ENCODE results near the gene HNRNPU.
A peak's percentile ranks its signal among the peaks of the same experiment; 100 is the strongest.
"Not testable (repeated sequence)": the region's sequence is repeated elsewhere in the genome, so short reads cannot be mapped to it uniquely, and the experiment has no call there.

HNRNPU gene

GRCh38 chr1:244833734-244834542, 30.4 kb downstream of the HNRNPU start:
- H3K4me3 ChIP-seq (ENCODE audit: low read depth in 1 of 2, low read length in 2 of 2): peak overlapping the region; percentile 84 to 90
- H3K27me3 ChIP-seq (ENCODE audit: control insufficient read depth in 1 of 2, insufficient read depth in 2 of 2, low read length in 2 of 2): no peaks in the 10 kb centered on the region
- H3K9me3 ChIP-seq (ENCODE audit: control insufficient read depth in 1 of 2, low read length in 2 of 2): no peaks in the 10 kb centered on the region
- peaks cover 0 to 3% of the 10 kb centered on the region in 2 donors for H3K36me3 ChIP-seq (ENCODE audit: control insufficient read depth in 1 of 2, insufficient read depth in 2 of 2, low read length in 2 of 2)
- peak overlapping the region; percentile 100 for H3K27ac ChIP-seq (ENCODE audit: low read depth, low read length)
- H3K9ac ChIP-seq (ENCODE audit: low read depth in 1 of 2, low read length in 2 of 2): peak overlapping the region; percentile 96 to 97
- H3K4me1 ChIP-seq (ENCODE audit: control insufficient read depth in 1 of 2, insufficient read depth in 2 of 2, low read length in 2 of 2): peaks cover 11 to 18% of the 10 kb centered on the region in 2 donors

DNA sequence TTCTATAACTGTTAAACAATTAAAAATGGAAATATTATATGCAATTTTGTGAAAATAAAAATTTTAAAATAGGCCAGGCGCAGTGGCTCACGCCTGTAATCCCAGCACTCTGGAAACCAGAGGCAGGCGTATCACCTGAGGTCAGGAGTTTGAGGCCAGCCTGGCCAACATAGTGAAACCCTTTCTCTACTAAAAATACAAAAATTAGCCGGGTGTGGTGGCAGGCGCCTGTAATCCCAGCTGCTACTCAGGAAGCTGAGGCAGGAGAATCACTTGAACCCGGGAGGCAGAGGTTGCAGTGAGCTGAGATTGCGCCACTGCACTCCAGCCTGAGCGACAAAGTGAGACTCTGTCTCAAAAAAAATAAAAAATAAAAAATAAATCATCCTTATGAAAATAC, 31.1 kb downstream of the HNRNPU start:
- H3K4me3 ChIP-seq (ENCODE audit: low read depth in 1 of 2, low read length in 2 of 2): peak overlapping the region; percentile 84 to 90
- H3K36me3 ChIP-seq (ENCODE audit: control insufficient read depth in 1 of 2, insufficient read depth in 2 of 2, low read length in 2 of 2); H3K9me3 ChIP-seq (ENCODE audit: control insufficient read depth in 1 of 2, low read length in 2 of 2); H3K27me3 ChIP-seq (ENCODE audit: control insufficient read depth in 1 of 2, insufficient read depth in 2 of 2, low read length in 2 of 2): not testable (repeated sequence)
- peaks cover 11 to 18% of the 10 kb centered on the region in 2 donors for H3K4me1 ChIP-seq (ENCODE audit: control insufficient read depth in 1 of 2, insufficient read depth in 2 of 2, low read length in 2 of 2)
- H3K27ac ChIP-seq (ENCODE audit: low read depth, low read length): peak overlapping the region; percentile 100
- peak overlapping the region in 1 of 2 donors; percentile 96 for H3K9ac ChIP-seq (ENCODE audit: low read depth in 1 of 2, low read length in 2 of 2)

- H3K9ac ChIP-seq (ENCODE audit: low read depth in 1 of 2, low read length in 2 of 2): no peak overlapping the region
- no peak overlapping the region for H3K27ac ChIP-seq (ENCODE audit: low read depth, low read length)
- no peaks in the 10 kb centered on the region for H3K9me3 ChIP-seq (ENCODE audit: control insufficient read depth in 1 of 2, low read length in 2 of 2)
- no peak overlapping the region for H3K4me3 ChIP-seq (ENCODE audit: low read depth in 1 of 2, low read length in 2 of 2)
- no peaks in the 10 kb centered on the region for H3K4me1 ChIP-seq (ENCODE audit: control insufficient read depth in 1 of 2, insufficient read depth in 2 of 2, low read length in 2 of 2)
- H3K36me3 ChIP-seq (ENCODE audit: control insufficient read depth in 1 of 2, insufficient read depth in 2 of 2, low read length in 2 of 2): no peaks in the 10 kb centered on the region
- H3K27me3 ChIP-seq (ENCODE audit: control insufficient read depth in 1 of 2, insufficient read depth in 2 of 2, low read length in 2 of 2): no peaks in the 10 kb centered on the region
Measured at GRCh38 chr1:244830639-244831038, 33.7 kb downstream of the HNRNPU start.

GRCh38 chr1:244826712-244827111, 37.6 kb downstream of the HNRNPU start:
- H3K27ac ChIP-seq (ENCODE audit: low read depth, low read length): no peak overlapping the region
- no peak overlapping the region for H3K9ac ChIP-seq (ENCODE audit: low read depth in 1 of 2, low read length in 2 of 2)
- no peak overlapping the region for H3K4me3 ChIP-seq (ENCODE audit: low read depth in 1 of 2, low read length in 2 of 2)
- no peaks in the 10 kb centered on the region for H3K4me1 ChIP-seq (ENCODE audit: control insufficient read depth in 1 of 2, insufficient read depth in 2 of 2, low read length in 2 of 2)
- no peaks in the 10 kb centered on the region for H3K27me3 ChIP-seq (ENCODE audit: control insufficient read depth in 1 of 2, insufficient read depth in 2 of 2, low read length in 2 of 2)
- H3K36me3 ChIP-seq (ENCODE audit: control insufficient read depth in 1 of 2, insufficient read depth in 2 of 2, low read length in 2 of 2): no peaks in the 10 kb centered on the region
- no peaks in the 10 kb centered on the region for H3K9me3 ChIP-seq (ENCODE audit: control insufficient read depth in 1 of 2, low read length in 2 of 2)

DNA sequence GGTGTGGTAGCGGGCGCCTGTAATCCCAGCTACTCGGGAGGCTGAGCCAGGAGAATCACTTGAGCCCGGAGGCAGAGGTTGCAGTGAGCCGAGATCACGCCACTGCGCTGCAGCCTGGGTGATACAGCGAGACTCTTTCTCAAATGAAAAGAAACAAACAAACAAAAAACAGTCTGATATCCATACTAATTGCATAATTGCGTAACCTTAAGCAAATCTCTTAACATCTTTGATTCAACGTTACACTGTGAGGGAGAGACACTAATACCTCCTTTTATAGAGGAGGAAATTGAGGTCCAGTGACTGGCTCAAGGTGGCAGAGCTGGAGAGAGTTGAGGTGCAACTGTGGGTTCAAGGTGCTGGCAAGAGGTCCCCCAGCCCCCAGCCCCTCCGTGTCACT, 41.5 kb downstream of the HNRNPU start:
- no peaks in the 10 kb centered on the region for H3K9me3 ChIP-seq (ENCODE audit: control insufficient read depth in 1 of 2, low read length in 2 of 2)
- H3K4me1 ChIP-seq (ENCODE audit: control insufficient read depth in 1 of 2, insufficient read depth in 2 of 2, low read length in 2 of 2): no peaks in the 10 kb centered on the region
- no peaks in the 10 kb centered on the region for H3K36me3 ChIP-seq (ENCODE audit: control insufficient read depth in 1 of 2, insufficient read depth in 2 of 2, low read length in 2 of 2)
- H3K4me3 ChIP-seq (ENCODE audit: low read depth in 1 of 2, low read length in 2 of 2): no peak overlapping the region
- H3K27me3 ChIP-seq (ENCODE audit: control insufficient read depth in 1 of 2, insufficient read depth in 2 of 2, low read length in 2 of 2): no peaks in the 10 kb centered on the region
- no peak overlapping the region for H3K9ac ChIP-seq (ENCODE audit: low read depth in 1 of 2, low read length in 2 of 2)
- no peak overlapping the region for H3K27ac ChIP-seq (ENCODE audit: low read depth, low read length)

GRCh38 chr1:244821134-244821533, 43.2 kb downstream of the HNRNPU start:
- no peaks in the 10 kb centered on the region for H3K27me3 ChIP-seq (ENCODE audit: control insufficient read depth in 1 of 2, insufficient read depth in 2 of 2, low read length in 2 of 2)
- no peak overlapping the region for H3K27ac ChIP-seq (ENCODE audit: low read depth, low read length)
- H3K4me3 ChIP-seq (ENCODE audit: low read depth in 1 of 2, low read length in 2 of 2): no peak overlapping the region
- no peaks in the 10 kb centered on the region for H3K36me3 ChIP-seq (ENCODE audit: control insufficient read depth in 1 of 2, insufficient read depth in 2 of 2, low read length in 2 of 2)
- H3K9ac ChIP-seq (ENCODE audit: low read depth in 1 of 2, low read length in 2 of 2): no peak overlapping the region
- H3K9me3 ChIP-seq (ENCODE audit: control insufficient read depth in 1 of 2, low read length in 2 of 2): no peaks in the 10 kb centered on the region
- no peaks in the 10 kb centered on the region for H3K4me1 ChIP-seq (ENCODE audit: control insufficient read depth in 1 of 2, insufficient read depth in 2 of 2, low read length in 2 of 2)

DNA sequence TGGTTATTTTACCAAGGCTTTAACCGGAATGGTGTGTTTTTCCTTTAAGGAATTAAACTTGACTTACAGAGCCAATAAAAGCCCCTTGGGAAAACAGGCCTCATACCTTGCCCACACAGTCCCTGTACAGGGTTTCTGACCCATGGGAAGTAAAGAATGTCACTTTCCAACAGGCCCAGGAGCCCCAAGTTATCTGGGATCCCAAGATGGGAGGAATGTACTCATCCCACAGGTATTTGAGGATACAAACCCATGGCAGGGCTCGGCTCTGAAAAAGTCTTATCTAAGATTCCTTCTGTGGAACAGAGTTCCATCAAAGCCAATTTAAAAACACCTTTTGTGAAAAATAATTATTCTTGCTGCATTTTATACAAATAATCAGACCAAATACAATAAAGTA, 44.2 kb downstream of the HNRNPU start:
- no peaks in the 10 kb centered on the region for H3K4me1 ChIP-seq (ENCODE audit: control insufficient read depth in 1 of 2, insufficient read depth in 2 of 2, low read length in 2 of 2)
- no peak overlapping the region for H3K4me3 ChIP-seq (ENCODE audit: low read depth in 1 of 2, low read length in 2 of 2)
- H3K27me3 ChIP-seq (ENCODE audit: control insufficient read depth in 1 of 2, insufficient read depth in 2 of 2, low read length in 2 of 2): no peaks in the 10 kb centered on the region
- H3K9ac ChIP-seq (ENCODE audit: low read depth in 1 of 2, low read length in 2 of 2): no peak overlapping the region
- no peak overlapping the region for H3K27ac ChIP-seq (ENCODE audit: low read depth, low read length)
- H3K36me3 ChIP-seq (ENCODE audit: control insufficient read depth in 1 of 2, insufficient read depth in 2 of 2, low read length in 2 of 2): no peaks in the 10 kb centered on the region
- H3K9me3 ChIP-seq (ENCODE audit: control insufficient read depth in 1 of 2, low read length in 2 of 2): no peaks in the 10 kb centered on the region

DNA sequence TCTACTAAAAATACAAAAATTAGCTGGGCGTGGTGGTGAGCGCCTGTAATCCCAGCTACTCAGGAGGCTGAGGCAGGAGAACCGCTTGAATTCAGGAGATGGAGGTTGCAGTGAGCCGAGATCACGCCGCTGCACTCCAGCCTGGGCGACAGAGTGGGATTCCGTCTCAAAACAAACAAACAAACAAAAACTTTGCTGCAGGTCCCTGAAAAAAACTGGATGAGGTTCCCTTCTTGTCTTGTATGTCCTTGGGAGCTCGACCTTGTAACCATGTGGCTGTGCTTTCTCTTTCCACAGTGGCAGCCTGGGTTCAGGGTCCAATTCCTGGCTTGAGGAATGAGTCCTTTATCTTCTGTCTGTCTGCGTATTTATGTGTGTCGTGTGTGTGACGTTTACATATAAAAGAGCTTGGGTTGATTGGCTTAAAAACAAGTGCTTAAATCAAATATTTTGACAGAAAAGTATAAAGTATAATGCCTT, 46.9 kb downstream of the HNRNPU start:
- H3K4me1 ChIP-seq (ENCODE audit: control insufficient read depth in 1 of 2, insufficient read depth in 2 of 2, low read length in 2 of 2): no peaks in the 10 kb centered on the region
- H3K9me3 ChIP-seq (ENCODE audit: control insufficient read depth in 1 of 2, low read length in 2 of 2): no peaks in the 10 kb centered on the region
- H3K27ac ChIP-seq (ENCODE audit: low read depth, low read length): no peak overlapping the region
- H3K4me3 ChIP-seq (ENCODE audit: low read depth in 1 of 2, low read length in 2 of 2): no peak overlapping the region
- no peaks in the 10 kb centered on the region for H3K27me3 ChIP-seq (ENCODE audit: control insufficient read depth in 1 of 2, insufficient read depth in 2 of 2, low read length in 2 of 2)
- H3K36me3 ChIP-seq (ENCODE audit: control insufficient read depth in 1 of 2, insufficient read depth in 2 of 2, low read length in 2 of 2): no peaks in the 10 kb centered on the region
- no peak overlapping the region for H3K9ac ChIP-seq (ENCODE audit: low read depth in 1 of 2, low read length in 2 of 2)

DNA sequence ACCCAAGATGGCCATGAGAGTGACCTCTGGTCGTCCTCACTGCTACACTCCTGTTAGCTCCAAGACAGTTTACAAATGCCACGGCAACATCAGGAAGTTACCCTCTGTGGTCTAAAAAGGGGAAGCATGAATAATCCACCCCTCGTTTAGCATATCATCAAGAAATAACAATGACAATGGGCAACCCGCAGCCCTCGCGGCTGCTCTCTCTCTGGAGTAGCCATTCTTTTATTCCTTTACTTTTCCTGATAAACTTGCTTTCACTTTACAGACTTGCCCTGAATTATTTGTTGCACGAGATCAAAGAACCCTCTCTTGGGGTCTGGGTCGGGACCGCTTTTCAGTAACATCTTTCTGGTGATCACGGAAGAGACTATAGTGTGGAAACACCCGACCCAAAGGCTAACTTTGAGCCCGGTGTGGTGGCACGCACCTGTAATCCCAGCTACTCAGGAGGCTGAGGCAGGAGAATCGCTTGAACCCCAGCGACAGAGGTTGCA, 48.7 kb downstream of the HNRNPU start:
- no peaks in the 10 kb centered on the region for H3K27me3 ChIP-seq (ENCODE audit: control insufficient read depth in 1 of 2, insufficient read depth in 2 of 2, low read length in 2 of 2)
- no peak overlapping the region for H3K27ac ChIP-seq (ENCODE audit: low read depth, low read length)
- H3K36me3 ChIP-seq (ENCODE audit: control insufficient read depth in 1 of 2, insufficient read depth in 2 of 2, low read length in 2 of 2): no peaks in the 10 kb centered on the region
- H3K4me1 ChIP-seq (ENCODE audit: control insufficient read depth in 1 of 2, insufficient read depth in 2 of 2, low read length in 2 of 2): no peaks in the 10 kb centered on the region
- peak overlapping the region in 1 of 2 donors; percentile 15 for H3K4me3 ChIP-seq (ENCODE audit: low read depth in 1 of 2, low read length in 2 of 2)
- H3K9me3 ChIP-seq (ENCODE audit: control insufficient read depth in 1 of 2, low read length in 2 of 2): no peaks in the 10 kb centered on the region
- H3K9ac ChIP-seq (ENCODE audit: low read depth in 1 of 2, low read length in 2 of 2): no peak overlapping the region

DNA sequence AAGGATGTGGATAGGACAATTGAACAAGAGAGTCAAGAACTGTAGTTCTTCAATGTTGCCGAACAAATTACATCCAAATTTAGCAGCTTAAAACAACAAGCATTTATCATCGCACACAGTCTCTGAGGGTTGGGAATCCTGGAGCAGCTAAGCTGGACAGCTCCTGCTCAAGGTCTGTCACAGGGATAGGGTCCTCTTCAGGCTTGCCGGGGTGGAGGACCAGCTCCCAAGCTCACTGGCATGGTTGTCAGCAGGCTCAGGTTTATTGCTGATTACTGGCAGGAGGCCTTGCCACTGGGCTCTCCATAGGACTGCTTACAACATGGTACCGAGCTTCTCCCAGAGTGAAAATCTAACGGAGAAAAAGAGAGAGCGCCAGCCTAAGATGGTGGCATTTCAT, 51.0 kb downstream of the HNRNPU start:
- H3K4me3 ChIP-seq (ENCODE audit: low read depth in 1 of 2, low read length in 2 of 2): no peak overlapping the region
- H3K27me3 ChIP-seq (ENCODE audit: control insufficient read depth in 1 of 2, insufficient read depth in 2 of 2, low read length in 2 of 2): no peaks in the 10 kb centered on the region
- no peaks in the 10 kb centered on the region for H3K36me3 ChIP-seq (ENCODE audit: control insufficient read depth in 1 of 2, insufficient read depth in 2 of 2, low read length in 2 of 2)

More for the DNA sequence above, 51.0 kb downstream of the HNRNPU start:
- no peaks in the 10 kb centered on the region for H3K4me1 ChIP-seq (ENCODE audit: control insufficient read depth in 1 of 2, insufficient read depth in 2 of 2, low read length in 2 of 2)
- no peak overlapping the region for H3K9ac ChIP-seq (ENCODE audit: low read depth in 1 of 2, low read length in 2 of 2)
- no peaks in the 10 kb centered on the region for H3K9me3 ChIP-seq (ENCODE audit: control insufficient read depth in 1 of 2, low read length in 2 of 2)
- H3K27ac ChIP-seq (ENCODE audit: low read depth, low read length): no peak overlapping the region

Measured in duodenal mucosa (tissue), 2 donors.